NCI-H2081 treated with DMSO at 0.1 percent for 48 hours (cell line): Measurements from ENCODE around the gene DIS3L2.
"Not testable (repeated sequence)": the region's sequence is repeated elsewhere in the genome, so short reads cannot be mapped to it uniquely, and the experiment has no call there.

Source experiments
- DNase-seq: peaks from one replicate; lab custom pipeline; 2025; lab: John Stamatoyannopoulos, UW

DIS3L2 gene

DNA sequence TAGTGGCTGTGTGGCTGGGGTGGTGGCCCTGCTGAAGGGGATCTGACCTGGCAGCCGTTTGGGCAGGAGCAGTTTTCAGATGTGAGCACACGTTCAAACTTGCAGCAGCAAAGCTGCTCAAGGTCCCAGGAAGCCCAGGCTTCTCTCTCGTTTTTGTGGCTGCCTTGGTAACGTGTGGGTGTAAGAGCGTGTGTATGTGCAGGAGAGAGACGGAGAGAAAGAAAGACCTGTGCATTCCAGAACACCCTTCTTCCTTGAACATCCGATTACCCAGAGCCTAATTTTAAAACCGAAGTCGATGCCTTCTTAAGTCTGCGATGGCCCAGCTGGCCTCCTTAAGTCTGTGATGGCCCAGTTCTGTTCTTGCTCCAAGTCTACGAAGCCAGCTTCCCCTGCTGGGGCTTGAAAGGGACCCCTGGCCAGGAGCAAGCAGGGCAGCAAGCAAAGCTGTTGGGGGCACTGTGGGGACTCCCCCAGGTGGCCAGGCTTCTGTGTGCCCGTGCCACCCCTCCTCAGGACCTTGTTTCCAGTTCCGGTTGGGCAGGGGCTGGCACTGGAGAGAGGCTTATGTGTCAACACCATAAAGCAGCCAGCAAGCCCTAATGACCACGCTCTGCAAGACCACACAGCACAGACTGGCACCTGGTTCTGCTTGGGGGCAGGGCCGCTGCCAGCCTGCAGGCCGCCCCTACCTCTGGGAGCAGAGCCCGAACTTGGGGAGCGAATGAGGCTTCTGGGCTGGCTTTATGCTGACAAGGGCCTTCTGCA is 361.2 kb downstream of the DIS3L2 start:
- no peak for DNase-seq

DNA sequence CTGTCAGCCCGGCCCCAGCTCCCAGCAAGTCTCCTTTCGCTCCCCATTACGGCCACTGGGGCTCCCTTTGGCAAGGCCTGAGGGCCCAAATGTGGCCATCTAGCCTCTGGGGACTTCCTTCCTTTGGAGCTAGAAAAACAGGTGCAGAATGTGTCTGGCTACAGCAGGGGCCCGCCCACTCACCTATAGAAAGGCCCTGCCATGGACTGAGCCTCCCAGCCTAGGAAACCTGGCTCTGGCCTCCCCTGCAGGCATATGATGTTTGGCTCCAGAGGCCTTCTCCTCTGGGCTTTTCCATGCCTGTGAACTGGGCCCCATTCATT is 361.8 kb downstream of the DIS3L2 start:
- no peak for DNase-seq

DNA sequence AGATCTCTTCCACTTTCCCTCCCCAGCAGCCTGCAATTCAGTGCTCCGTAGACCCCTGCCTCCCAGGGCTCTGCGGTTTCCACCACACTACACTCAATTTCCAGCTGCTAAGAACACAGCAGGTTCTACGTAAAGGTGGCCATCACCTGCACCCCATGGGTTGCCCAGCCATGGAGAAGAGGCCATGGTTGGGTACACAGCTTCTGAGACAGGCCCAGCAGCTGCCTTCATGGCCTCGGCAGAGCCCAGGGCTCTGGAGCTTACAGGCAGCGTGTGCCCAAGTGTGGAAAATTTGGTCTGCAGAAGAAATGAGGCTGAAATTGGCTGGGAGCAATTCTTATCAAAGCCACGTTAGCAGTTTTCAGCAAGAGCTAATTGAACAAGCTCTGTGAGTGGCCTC is 362.5 kb downstream of the DIS3L2 start:
- DNase-seq = not testable (repeated sequence)

DNA sequence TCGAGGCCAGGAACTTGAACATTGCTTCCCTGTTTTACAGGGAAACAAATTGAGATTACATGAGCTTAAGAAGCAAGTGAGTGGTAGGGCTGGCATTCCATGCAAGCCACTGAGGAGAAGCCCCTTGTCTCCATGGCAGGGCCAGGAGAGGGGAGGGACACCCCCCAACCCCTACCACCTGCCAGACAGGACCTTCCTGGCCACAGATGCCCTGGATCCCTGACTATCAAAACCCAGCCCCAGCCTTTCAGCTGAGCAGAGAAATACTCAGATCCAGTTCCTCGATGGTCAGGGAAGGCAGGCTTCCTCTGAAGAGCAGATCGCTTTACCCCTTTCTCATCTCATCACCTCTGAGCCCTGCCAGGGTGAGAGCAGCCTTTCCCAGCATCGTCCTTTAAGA is 363.3 kb downstream of the DIS3L2 start:
- DNase-seq = no peak

DNA sequence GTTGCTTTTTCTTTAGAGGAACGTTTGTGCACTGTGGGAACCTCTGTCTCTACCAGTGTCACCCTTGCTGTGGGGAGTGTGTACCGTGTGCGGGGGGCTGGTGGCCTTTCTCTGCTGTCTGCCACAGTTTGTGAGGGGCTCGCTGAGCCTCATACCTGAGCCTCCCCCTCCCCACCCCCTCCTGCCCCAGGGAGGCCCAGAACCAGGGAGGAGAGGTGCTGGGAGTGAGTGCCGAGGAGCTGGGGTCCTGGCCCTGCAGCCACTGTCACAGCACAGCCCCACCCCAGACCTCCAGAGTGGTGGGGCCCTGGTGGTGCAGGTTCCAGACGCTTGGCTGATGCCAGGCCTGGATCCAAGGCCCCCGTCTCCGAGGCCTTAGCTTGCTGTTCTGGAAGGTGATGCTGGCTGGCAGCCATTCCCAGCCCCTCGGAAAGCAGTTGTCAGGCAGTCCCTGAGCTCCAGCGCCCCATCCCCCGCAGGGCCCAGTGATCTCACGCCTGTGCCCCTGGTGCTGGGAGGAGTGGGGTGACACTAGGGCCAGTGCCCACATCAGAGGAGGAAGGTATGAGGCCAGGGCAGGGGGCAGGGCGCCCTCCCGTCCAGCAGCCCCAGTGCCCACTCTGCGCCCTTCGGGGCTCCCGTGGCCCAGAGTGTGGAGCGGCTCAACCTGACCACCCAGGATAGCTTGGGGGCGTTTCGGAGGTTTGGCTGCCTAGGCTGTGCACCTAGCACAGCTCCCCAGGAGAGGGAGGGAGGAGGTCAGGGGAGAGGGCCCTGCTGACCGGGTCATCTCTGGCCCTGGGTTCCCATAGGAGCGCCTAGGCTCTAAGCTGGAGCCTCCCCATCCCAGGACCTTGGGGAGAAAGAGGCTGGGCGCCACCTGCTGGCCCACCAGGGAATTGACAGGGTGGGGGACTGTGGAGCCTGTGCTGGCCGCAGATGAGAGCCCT is 364.1 kb downstream of the DIS3L2 start:
- no peak for DNase-seq

DNA sequence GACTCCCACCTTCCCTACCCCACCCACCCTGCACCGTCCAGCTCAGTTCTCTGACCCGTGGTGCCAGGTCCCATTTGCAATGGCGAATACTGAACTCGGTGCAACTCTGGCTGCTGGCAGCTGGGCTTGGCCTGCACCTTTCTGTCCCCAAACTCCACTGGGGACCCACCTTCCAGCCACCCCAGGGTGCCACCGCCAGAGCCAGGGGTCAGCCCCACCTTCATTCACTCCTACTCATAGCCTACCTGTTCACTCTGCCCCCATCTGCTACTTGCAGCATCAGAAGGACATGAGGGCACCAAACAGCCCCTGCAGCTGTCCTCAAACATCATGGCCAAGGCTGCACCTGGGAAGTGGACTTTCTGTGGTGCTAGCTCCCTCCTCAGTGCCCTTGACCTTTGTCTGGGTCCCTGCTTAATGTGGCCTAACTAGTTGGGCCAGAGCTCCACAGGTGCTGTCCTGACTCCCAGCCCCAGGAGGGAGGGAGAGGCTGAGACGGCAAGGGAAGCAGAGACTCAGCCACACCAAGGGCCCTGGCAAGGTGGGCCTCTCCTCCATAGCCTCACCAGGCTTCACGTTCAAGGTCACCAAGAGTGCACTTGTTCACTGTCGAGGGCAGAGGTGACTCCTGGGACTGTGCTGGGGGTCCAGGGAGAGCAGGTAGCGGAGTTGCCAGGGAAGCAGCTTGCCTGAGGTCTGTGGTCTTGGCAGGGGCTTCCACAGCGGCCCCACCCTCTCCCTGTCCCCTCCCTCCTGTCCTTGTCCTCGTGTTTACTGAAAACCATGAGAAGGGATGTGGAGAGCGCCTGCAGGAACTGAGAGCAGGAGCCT is 365.0 kb downstream of the DIS3L2 start:
- DNase-seq = not testable (repeated sequence)

DNA sequence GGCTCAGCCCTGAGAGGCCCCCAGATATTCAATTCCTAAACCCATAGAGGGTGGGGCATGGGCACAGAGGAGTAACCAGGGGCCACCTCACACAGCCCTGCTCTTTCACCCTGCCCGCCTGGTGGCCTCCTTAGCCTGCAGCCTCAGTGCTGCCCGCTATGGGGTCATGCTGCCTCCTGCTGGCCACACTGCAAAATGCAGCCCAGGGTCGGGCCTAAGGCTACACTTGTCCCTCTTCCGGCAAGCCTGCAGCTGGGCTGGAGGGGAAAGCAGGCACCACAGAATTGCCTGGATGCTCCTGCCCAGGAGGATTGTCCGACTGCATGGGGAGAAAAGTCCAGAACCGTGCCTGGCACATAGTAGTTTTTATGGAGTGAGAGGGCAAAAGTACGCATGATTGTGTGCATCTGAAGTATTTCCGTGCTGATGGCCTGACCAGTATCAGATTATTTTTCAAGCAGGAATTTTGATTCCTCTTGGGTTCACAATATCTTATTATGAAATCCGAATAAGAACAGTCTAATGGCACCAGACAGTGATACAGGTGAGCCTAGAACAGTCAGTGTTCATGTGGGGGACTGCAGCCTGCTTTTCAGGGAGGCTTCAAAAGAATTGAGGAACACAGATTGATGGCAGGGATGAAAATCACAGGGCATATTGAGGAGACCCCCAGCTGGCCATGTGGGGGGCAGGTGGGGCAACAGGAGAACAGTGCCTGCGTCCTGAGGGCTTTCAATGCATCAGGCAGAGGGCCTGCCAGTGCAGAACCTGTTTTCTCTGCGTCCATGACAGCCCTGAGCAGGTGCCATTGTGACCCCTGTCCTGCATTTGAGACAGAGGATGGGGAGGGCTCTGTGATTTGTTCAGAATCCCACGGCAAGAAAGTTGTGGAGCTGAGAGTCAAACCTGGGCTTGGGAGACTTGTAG is 365.9 kb downstream of the DIS3L2 start:
- no peak for DNase-seq

DNA sequence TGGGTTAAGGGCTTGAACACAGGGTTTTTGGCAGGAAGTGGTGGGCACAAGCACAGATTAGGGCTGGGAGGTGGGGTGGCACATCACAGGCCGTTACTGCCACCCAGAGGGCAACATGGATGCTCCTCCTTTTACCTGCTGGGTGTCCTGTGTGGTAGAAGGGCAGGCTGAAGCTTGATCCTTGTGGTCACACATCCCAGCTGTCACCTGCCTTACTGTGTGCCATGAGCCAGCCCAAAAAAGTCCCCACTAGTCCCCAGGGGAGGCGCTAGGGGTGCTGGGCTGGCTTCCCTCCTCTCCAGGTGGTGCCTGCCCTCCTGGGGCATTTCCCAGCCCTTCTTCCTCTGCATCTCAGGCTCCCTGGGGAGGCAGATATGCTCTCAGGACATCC is 366.5 kb downstream of the DIS3L2 start:
- DNase-seq = no peak

DNA sequence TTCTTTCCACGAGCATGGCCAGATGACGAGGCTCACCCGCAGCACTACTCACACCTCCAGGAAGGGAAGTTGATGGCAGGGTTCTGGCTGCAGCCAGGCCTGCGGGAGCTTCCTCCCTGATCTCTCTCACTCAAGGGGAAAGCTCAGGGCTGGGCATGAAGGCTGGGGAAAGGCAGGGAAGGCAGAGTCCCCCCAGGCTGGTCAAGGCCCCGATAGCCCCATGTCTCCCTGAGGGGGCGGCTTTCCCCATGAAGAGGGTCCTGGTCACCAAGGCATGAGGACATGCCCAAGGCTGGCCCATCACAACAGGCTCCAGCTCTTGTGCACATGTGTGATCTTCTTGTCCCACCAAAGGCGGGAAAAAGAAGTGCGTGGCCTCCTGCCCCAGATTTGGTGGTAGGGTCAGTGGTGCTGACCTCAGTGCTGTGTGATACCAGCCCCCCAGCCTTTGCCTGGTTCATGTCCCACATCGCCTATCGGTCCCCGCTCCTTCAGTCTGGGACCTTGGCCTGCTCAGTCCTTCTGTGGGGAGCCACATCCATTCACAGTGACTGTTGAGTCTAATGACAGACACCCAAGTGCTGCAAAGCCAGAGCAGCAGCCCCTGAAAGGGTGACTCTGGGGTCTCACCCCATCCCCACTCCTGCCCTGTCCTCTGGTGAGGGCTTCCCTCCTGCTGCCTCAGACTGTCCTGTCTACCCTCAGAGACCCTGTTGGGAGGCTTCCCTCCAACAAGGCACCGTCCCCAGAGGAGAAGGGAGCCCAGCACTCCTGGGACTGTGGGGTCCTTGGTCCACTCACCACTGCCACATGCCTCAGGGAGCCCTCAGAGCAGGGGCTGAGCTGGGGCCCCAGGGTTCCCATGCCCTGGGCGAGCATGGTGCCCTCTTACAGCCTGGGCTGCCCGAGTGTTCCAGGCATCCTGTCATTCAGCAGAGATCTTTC is 367.3 kb downstream of the DIS3L2 start:
- no peak for DNase-seq

DNA sequence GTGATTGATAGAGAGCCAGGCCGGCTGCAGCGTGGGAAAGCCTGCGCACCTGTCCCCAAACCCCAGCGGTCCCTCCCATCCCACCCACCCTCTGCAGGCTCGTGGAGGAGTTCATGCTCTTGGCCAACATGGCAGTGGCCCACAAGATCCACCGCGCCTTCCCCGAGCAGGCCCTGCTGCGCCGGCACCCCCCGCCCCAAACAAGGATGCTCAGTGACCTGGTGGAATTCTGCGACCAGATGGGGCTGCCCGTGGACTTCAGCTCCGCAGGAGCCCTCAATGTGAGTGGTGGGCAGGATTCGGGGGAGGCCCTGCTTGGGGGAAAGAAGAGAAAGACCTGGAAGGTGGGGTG is 368.2 kb downstream of the DIS3L2 start:
- no peak for DNase-seq

DNA sequence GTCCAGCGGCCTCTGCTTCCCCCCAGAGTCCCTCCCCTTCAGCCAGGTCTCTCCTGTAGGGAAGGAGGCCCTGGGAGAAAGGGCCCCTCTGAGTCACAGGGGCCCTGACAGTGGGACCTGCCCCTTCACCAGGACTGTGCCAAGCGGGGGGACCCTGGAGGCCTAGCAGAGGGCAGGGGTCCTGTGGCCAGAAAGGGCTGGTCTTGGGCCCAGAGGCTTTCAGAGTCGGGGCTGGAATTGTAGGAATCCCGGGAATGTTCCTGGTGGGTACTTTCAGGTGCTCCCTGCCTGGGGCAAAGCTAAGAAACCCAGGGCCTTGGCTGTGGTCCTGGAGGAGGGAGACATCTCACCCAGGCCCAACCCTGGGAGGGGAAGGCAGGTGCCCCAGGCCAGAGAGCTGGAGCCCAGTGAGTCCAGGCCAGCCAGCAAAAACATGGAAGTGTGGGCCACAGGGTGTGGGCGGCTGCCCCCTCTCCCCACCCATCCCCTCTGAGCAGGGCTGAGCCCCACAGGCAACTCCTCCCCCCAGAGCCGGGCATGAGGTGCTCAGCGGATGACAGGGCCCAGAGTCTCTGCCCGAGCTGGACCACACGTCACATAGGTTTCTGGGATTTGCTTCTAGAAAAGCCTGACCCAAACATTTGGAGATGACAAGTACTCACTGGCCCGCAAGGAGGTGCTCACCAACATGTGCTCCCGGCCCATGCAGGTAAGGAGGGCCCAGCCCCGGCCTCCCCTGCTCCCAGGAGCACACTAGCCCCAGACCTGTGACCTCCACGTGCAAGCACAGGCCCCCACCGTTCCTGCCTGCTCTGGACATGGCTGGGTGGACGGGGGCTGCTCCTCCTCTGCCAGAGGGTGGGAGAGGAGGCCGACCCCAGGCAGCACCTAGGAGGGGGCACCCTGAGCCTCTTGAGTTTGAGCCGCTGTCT is 368.8 kb downstream of the DIS3L2 start:
- DNase-seq = no peak

DNA sequence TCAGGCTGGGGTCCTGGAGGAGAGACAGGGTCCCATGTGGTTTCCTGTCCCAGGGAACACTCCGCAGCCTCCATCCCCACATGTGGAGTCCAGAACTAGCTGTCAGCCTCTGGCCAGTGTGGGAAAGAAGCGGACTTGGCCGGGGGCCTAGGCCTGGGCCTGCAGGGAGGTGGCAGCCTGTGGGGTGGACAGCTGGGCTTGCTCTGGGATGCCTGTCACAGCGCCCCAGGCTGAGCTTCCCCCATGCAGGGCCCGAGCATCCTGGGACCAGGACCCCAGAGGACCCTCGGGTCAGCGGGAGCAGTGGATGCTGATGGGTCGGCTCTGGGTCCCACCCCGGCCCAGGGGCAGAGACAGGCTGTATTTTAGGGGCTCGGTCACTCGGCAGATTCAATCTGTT is 369.5 kb downstream of the DIS3L2 start:
- not testable (repeated sequence) for DNase-seq

DNA sequence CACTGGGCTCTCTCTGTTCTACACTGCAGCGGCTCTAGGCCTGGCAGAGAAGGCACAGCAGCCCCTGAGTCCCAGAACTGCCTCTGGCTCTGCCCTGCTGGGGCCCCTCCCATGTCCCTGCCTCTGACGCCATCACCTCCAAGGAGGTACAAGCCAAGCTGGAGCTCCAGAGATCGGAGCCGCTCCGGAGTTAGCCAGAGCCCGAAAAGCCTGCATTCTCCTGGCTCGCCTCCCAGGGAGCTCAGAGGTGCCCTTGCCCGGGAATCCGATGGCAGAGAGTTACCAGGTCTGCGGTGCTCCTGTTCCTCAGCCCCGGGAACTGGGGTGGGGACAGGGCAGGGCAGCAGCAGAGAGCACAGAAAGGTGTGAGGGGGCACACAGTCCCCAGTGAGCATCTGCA is 370.1 kb downstream of the DIS3L2 start:
- not testable (repeated sequence) for DNase-seq

DNA sequence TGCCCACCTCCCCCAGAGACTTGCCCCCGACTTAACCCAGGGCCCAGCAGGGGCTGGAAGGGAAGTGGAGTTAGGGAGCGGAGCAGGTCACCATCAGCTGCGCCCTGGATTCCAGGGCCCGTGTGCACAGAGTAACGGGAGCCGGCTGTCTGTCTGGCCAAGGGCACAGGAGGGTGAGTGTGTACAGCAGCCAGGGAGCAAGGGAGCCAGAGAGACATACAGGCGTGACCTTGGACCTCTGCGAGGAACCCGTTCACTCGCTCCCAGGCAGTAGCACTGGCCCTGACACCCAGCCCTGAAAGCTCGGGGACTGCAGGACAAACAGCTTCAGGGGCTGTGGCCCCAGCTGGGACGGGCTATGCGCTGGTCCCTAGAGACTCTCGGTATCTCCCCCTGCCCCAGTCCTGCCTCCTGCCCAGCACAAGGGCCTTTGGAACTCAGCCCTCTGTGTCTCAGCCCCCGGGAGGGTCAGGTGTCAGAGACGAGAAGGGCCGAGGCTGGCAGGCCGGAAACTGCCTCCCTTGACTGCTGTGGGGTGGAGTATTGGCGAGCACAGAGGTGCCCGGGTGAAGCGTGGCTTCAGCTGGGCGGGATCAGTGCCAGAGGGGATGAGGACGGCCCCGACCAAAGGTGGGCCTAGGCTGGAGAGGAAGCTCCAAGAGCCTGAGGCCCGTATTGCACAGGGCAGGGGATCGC is 370.9 kb downstream of the DIS3L2 start:
- not testable (repeated sequence) for DNase-seq

DNA sequence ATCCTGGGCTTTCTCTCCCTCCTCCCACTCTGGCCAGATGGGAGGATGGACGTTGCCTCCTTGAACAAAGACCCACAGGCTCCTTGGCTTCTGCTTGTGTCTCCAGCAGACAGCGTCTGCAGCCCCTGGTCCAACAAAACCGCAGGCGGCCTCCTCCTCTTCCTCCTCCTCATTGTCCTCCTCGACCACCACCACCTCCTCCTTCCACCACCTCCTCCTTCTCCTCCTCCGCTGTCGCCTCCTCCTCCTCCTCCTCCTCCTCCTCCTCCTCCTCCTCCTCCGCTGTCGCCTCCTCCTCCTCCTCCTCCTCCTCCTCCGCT is 371.4 kb downstream of the DIS3L2 start:
- DNase-seq = no peak

DNA sequence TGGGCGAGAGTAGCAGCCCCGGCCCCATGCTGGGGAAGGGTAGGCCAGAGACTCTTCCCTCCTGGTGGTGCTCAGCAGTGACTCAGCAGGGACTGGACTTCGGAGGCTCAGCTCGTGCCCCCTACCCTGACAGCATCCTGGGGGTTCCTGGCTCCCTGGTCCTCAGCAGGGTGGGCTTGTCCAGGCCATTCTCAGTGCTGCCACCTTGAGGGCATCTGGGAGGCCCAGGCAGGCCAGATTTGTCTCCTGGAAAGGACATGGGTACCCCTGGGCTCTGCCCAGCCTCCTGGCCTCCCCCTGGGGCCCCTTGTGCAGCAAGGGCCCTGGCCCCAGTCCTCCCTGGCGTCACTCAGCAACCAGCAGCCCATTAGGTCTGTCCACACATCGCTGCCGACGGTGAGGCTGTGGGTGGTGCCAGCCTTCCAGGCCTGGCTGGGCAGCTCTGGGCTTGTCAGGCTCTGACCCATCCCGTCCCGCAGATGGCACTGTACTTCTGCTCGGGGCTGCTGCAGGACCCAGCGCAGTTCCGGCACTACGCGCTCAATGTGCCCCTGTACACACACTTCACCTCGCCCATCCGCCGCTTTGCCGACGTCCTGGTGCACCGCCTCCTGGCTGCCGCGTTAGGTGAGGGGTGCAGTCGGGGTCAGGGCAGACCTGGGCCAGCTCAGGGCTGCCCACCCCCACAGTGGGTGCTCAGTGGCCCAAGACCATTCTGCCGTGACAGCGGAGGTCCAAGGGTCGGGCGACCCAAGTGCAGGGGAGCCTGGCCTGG is 372.0 kb downstream of the DIS3L2 start:
- DNase-seq = no peak

DNA sequence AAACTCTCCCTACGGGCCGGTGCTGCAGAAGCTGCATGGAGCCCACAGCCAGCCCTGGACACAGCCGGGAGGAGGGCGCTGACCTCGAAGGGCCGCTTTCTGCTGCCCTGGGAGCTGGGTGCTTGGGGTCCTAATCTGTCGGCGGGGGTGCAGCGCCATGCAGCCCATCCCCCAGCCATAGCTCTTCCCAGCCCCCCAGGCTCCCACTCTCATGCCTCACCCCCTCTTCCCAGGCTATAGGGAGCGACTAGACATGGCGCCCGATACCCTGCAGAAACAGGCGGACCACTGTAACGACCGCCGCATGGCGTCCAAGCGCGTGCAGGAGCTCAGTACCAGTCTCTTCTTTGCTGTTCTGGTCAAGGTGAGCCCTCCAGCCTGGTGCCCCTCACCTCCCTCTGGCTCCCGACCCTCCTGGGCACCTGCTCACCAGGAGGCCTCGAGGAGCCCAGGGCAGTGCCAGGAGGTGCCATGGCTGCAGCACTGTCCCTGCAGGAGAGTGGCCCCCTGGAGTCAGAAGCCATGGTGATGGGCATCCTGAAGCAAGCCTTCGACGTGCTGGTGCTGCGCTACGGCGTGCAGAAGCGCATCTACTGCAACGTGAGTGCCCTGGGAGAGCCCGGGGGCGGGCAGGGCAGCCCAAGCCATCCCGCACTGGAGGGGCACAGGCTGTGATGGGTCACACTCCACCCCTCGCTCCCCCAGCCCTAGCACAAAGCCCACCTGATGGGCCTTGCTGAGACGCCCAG is 372.8 kb downstream of the DIS3L2 start:
- not testable (repeated sequence) for DNase-seq
